Measurements from ENCODE around the gene MYO10.

Gene MYO10

GRCh38 chr5:16809395-16810207, 126.5 kb downstream of the MYO10 start:
- no peak for DNase-seq

- DNase-seq, result no peak
Observed at GRCh38 chr5:16809010-16809394, 127.1 kb downstream of the MYO10 start.

GRCh38 chr5:16808021-16808420, 128.1 kb downstream of the MYO10 start:
- no peak for DNase-seq

DNA sequence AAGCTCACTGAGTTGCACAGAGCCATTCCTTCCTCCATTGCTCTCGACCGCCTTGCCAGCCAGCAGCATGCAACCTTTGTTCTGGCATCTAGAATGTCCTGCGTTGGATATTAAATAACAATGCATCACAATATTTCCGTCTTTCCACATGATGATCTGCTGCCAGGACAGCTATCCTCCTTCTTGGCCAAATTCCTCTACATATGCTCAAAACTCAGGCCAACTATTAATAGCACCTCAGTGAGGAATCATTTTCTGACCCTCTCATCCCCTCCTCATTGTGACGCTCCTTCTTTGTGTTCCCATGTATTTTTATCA, 128.6 kb downstream of the MYO10 start:
- no peak for DNase-seq

GRCh38 chr5:16806711-16807546, 129.2 kb downstream of the MYO10 start:
- peak; percentile 47 to 87 for DNase-seq

GRCh38 chr5:16805486-16805885, 130.6 kb downstream of the MYO10 start:
- no peak for DNase-seq

DNA sequence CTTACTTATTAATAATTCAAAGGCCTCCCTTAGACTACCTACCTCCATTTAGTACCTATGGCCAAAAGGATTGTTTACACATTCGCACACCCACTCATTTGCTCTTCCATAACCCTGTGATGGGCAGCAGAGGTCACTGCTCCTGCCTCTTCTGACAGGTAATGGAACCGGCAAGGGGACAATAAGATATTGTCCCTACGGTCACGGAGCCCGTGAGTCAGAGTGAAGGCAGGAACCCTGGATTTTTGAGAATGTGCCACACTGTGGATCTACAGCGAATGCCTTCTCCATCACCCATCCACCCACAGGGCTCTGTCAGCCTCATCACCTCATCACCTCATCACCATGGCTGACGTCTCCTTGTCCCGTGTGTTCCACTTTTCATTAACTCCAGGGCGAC, 132.3 kb downstream of the MYO10 start:
- DNase-seq, result no peak

GRCh38 chr5:16800477-16800876, 135.6 kb downstream of the MYO10 start:
- DNase-seq, result no peak

DNA sequence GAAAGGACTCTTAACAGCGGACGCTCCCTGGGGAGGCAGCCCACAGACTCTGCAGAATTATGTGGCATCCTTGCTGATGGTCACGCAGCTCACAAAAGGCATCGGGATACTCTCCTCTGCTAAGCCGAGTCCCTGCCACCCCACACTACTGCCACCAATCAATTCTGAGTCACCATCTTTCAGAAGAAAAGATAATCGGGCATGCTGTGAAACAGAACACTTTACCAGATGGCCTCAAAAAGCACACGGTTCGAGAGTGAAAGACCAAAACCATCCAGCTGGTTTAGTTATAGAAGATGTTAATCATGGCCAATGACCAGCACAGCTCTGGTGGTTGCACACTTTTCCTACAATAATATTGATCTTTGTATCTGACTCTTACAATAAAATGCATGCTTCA, 136.3 kb downstream of the MYO10 start:
- peak; percentile 75 to 89 for DNase-seq

DNA sequence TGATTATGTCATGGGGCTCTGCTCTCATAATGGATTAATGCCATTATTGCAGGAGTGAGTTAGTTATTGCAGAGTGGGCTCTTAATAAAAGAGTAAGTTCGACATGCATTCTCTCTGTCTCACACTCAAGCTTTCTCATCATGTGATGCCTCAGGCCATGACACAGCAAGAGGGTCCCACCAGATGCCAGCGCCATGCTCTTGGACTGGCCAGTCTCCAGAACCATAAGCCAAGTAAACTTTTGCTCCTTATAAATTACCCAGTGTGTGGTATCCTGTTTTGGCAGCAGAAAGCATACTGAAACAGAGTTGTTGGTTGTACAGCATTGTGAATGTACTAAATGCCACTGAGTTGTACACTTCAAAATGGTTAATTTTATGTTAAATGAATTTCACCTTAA, 138.1 kb downstream of the MYO10 start:
- DNase-seq, result no peak

DNA sequence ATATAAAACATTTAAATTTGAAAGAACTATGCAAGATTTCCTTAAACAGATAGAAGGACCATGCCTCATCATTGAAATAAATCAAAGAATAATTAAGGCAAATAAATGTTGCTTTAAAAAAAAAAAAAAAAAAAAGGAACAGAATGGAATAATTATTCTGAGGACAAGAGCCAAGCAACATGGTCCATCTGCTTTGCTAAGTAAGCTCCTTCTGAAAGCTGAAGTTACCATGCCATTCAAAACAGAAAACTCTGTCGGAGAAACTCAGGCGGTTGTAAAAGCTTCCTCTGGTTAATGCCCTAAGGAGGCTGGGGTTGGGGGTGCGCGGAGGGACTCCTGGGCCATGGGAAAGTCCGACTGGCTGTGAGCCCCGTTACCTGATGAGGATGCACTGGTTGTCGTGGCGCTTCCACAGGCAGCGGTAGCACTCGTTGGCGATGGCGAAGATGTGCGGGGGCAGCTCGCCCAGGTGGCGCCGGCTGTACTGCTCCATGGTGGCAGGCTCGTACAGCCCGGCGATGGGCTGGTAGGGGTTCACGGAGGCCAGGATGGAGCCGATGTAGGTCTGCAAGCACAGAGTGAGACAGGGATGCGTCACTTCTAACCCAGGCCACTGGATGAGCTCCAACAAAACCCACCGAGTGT, 141.7 kb downstream of the MYO10 start:
- DNase-seq, result no peak

DNA sequence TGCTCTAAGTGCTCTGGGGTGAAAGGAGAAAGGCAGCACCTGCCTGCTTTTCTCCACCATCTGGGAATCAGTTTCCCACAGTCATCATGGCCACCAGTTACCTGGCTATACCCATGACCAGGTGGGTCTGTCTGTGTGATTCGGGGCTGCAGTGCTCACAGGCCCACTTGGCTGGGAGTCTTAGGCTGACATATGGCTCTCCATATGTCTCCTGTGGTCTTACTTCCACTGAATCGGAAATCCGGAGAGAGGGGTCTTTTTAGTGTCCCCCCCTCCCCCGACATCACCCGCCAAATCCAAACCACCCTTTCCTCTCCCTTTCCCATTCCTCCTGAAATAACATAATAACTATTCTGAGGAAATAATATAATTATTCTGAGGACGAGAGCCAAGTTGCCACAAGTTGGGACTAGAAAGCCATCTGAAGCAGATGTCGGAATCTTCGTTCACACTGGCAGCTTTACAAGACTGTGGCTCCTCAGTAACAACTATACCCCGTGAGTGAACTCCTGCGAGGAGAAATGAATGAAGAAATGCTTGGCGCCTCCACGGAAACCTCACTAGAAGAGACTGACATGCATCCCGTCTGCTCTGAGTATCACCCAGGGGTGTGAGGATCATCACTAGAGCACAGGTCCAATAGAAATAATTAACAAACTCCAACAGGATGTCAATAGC, 143.4 kb downstream of the MYO10 start:
- DNase-seq, result peak; percentile 88 to 93

GRCh38 chr5:16791904-16792597, 144.0 kb downstream of the MYO10 start:
- DNase-seq, result peak in 1 of 2 experiments; percentile 47

- peak; percentile 5 to 74 for DNase-seq
Observed at GRCh38 chr5:16791036-16791705, 144.9 kb downstream of the MYO10 start.

GRCh38 chr5:16788957-16789356, 147.1 kb downstream of the MYO10 start:
- DNase-seq, result no peak

GRCh38 chr5:16787278-16787677, 148.8 kb downstream of the MYO10 start:
- DNase-seq, result no peak

GRCh38 chr5:16784843-16785791, 151.0 kb downstream of the MYO10 start:
- no peak for DNase-seq

DNA sequence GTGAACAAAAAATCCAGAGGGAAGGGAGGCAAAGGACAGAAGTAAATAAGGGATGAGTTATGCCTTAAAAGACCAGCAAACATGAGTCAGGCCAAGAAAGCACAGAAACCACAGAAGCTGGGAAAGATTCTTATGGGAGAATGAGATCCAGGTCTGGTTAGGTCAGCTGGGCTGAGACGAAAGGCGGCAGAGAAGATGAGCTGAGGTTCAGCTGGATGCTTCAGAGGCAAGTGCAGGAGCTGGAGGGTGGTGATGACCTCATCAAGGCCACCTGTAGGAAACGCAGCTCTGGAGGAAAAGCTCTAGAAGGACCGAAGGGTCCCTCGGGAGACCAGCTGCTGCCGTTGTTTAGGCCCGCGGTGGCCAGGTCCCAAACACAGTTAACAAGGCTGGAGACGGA, 152.0 kb downstream of the MYO10 start:
- no peak for DNase-seq

- no peak for DNase-seq
Observed at GRCh38 chr5:16781828-16782626, 154.1 kb downstream of the MYO10 start.

DNA sequence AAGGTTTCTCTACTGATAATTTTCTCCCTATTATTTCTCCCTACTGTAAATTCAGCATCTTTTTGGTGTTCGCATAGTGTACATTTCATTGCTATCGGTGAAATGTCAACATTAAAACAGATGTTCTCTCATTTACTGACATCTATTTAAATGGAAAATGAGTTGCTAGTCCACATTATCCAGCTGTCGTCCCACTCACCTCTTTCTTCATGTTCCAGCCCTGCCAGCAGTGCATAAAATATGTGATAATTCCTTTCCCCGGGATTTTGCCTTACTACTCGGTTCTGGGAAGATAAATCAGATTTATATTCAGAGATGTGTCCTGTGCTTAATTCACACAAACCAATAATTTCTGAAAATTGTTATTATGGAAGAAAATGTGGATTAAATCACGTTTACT, 155.8 kb downstream of the MYO10 start:
- no peak for DNase-seq

All from NCI-H524 (cell line).